PC-9 (cell line): ENCODE measurements around the gene PATJ.

Experiments used
- CTCF ChIP-seq: fragments of 200-600 bp; sonication (generic); conservative IDR thresholded peaks from 2 replicates; pipeline ENCODE4 v1.6.1; 2017; ENCODE audit warnings: mixed run types, antibody characterized with exemption, mild to moderate bottlenecking, moderate library complexity
- EZH2 ChIP-seq: fragments of 200-600 bp; sonication (generic); IDR thresholded peaks from 2 replicates; pipeline ENCODE4 v1.8.0; 2017; ENCODE audit warnings: antibody characterized with exemption, low read depth

- no peak for TF ChIP-seq EZH2
- TF ChIP-seq CTCF = no peak
Measured at GRCh38 chr1:61997123-61997522, 254.8 kb downstream of the PATJ start.
